ENCODE data around the gene LAMA4.

- TF ChIP-seq, protein P1, sequence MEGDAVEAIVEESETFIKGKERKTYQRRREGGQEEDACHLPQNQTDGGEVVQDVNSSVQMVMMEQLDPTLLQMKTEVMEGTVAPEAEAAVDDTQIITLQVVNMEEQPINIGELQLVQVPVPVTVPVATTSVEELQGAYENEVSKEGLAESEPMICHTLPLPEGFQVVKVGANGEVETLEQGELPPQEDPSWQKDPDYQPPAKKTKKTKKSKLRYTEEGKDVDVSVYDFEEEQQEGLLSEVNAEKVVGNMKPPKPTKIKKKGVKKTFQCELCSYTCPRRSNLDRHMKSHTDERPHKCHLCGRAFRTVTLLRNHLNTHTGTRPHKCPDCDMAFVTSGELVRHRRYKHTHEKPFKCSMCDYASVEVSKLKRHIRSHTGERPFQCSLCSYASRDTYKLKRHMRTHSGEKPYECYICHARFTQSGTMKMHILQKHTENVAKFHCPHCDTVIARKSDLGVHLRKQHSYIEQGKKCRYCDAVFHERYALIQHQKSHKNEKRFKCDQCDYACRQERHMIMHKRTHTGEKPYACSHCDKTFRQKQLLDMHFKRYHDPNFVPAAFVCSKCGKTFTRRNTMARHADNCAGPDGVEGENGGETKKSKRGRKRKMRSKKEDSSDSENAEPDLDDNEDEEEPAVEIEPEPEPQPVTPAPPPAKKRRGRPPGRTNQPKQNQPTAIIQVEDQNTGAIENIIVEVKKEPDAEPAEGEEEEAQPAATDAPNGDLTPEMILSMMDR (IDR thresholded peaks at IDR 0.05), result no peak
- no peak for TF ChIP-seq POLR2A (IDR thresholded peaks at IDR 0.05; ENCODE audit: low read depth)
- TF ChIP-seq POLR2AphosphoS5 (IDR thresholded peaks at IDR 0.05), result no peak
- no peak for TF ChIP-seq EP300 (IDR thresholded peaks at IDR 0.05)
These were observed 36.9 kb upstream of the LAMA4 start for GRCh38 chr6:112291161-112291762.
